NCI-H2081 (cell line): ENCODE measurements around the gene ZG16.

Experiments used
- DNase-seq, 2 experiments: peaks; one replicate each; lab custom pipeline; 2025; lab: John Stamatoyannopoulos, UW

ZG16 gene

GRCh38 chr16:29809850-29810698 lies 32.0 kb downstream of the ZG16 start:
- no peak for DNase-seq

GRCh38 chr16:29810699-29811169 lies 32.7 kb downstream of the ZG16 start:
- DNase-seq: no peak

GRCh38 chr16:29811170-29811895 lies 33.3 kb downstream of the ZG16 start:
- DNase-seq: peak; percentile 74 to 77

- DNase-seq: no peak
Measured at GRCh38 chr16:29811896-29812665, 34.0 kb downstream of the ZG16 start, which contains the start of gene PRRT2. TSS of gene PRRT2 (plus strand) at chr16:29812193. CDS start at chr16:29813055, 862 bp downstream.

GRCh38 chr16:29812754-29813643 lies 34.9 kb downstream of the ZG16 start:
- DNase-seq: no peak

- no peak for DNase-seq
Measured at GRCh38 chr16:29813644-29814562, 35.8 kb downstream of the ZG16 start.

GRCh38 chr16:29814592-29814991 lies 36.5 kb downstream of the ZG16 start:
- no peak for DNase-seq

GRCh38 chr16:29815032-29815721 lies 37.1 kb downstream of the ZG16 start:
- DNase-seq: peak; percentile 58 to 65

- peak; percentile 96 to 97 for DNase-seq
Measured at GRCh38 chr16:29815793-29816693, 38.0 kb downstream of the ZG16 start, which contains the start of gene PAGR1. TSS of gene PAGR1 (plus strand) at chr16:29816152. CDS start at chr16:29816526, 374 bp downstream.

GRCh38 chr16:29816694-29817441 lies 38.8 kb downstream of the ZG16 start:
- peak; percentile 28 to 71 for DNase-seq

- no peak for DNase-seq
Measured at GRCh38 chr16:29818082-29818481, 40.0 kb downstream of the ZG16 start.

- no peak for DNase-seq
Measured at GRCh38 chr16:29819506-29819905, 41.5 kb downstream of the ZG16 start.

GRCh38 chr16:29820271-29820701 lies 42.2 kb downstream of the ZG16 start, which contains the start of gene MVP:
TSS of gene MVP (plus strand) at chr16:29820462. CDS start at chr16:29830550, 10,088 bp downstream.
- DNase-seq: no peak

- no peak for DNase-seq
Measured at GRCh38 chr16:29820730-29821642, 42.9 kb downstream of the ZG16 start.

GRCh38 chr16:29821643-29822115 lies 43.6 kb downstream of the ZG16 start:
- DNase-seq: no peak

- DNase-seq: no peak
Measured at GRCh38 chr16:29824589-29825144, 46.6 kb downstream of the ZG16 start.
